Left lung (tissue), 10 donors: ENCODE measurements around the gene CAPNS2. TPM values are rescaled to one million over a fixed set of nuclear protein-coding genes. Genes with fewer than 3 reads are reported as not detected.

ENCODE experiments used
- ATAC-seq: fragments of 200-7000 bp; cut with Tn5 transposase; one replicate; pipeline ENCODE4 v1.9.1; 2020; ENCODE audit warnings: moderate library complexity
- DNase-seq, 4 donors: peaks; one replicate each; pipeline ENCODE4 v3.0.0-alpha.2; 2013 to 2020
- H3K27ac ChIP-seq, 2 donors: fragments of 200-600 bp; sonication (generic) in 1 of 2; one replicate each; pipeline versions ENCODE4 v1.5.0 to v1.8.0; 2020 to 2021
- H3K27me3 ChIP-seq, 2 donors: fragments of 200-600 bp; sonication (generic) in 1 of 2; one replicate each; pipeline versions ENCODE4 v1.5.0 to v1.8.0; 2020 to 2021
- H3K36me3 ChIP-seq, 2 donors: fragments of 200-600 bp; sonication (generic) in 1 of 2; one replicate each; pipeline versions ENCODE4 v1.5.0 to v1.8.0; 2020 to 2021
- H3K4me1 ChIP-seq, 2 donors: fragments of 200-600 bp; one replicate each; pipeline ENCODE4 v1.8.0; 2021
- H3K4me3 ChIP-seq, 2 donors: fragments of 200-600 bp; sonication (generic) in 1 of 2; one replicate each; pipeline versions ENCODE4 v1.5.0 to v1.8.0; 2020 to 2021; ENCODE audit warnings: mild to moderate bottlenecking in 1 of 2
- H3K9me3 ChIP-seq, 2 donors: fragments of 200-600 bp; sonication (generic) in 1 of 2; one replicate each; pipeline versions ENCODE4 v1.5.0 to v1.8.0; 2020 to 2021
- intact Hi-C, 2 donors: fragments of 100-400 bp; cut with DNase I; formaldehyde crosslinking; loops; one replicate each; pipeline versions ENCODE4 v1.11.2 to v1.14.2; 2022
- polyA plus RNA-seq, 6 donors: library from polyadenylated mRNA; unstranded; fragments of 120-200 nt; gene quantifications; one replicate each; pipeline ENCODE4 v1.2.1, GENCODE V29; 2013; ENCODE audit not compliant: insufficient read length in 6 of 6
- total RNA-seq, 2 donors: library from RNA; stranded (reverse); fragmentation: NEBNext Ultra II Directional; extraction: Animal tissue kit (Norgen Biotek cat#: 25700); gene quantifications; one replicate each; pipeline ENCODE4 v1.2.1, GENCODE V29; 2021
- TF ChIP-seq, protein P1 (sequence below), 2 donors: fragments of 200-600 bp; sonication (generic) in 1 of 2; IDR thresholded peaks; one replicate each; pipeline versions ENCODE4 v1.5.0 to v1.8.0; 2021; ENCODE audit warnings: antibody characterized with exemption in 2 of 2
- donor health status: DM: no; HTN: yes; CAD: no.
- donor health status: DM: no; HTN: no; CAD: no.

CAPNS2 gene
- total and polyA plus RNA-seq, 8 donors, result 0.24 to 1.2 (median 0.32) TPM; not detected in 1

DNA sequence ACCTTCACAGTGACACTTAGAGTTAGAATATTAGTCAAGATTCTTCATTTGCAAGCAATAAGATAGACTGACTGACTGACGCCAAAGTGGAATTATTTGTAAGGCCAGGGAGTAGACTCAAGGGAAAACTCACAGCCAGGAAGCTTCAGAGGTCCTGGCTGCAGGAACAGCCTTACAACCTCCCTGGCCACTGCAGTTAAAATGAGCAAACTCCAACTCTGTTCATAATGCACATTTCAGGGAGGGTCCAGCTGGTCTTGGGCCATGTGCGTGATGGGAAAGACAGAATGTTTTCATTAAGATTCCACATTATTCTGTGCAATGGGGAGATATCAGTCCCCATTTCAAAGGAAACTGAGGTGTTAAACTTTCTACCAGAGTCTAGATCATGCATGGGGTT, 9.9 kb downstream of the CAPNS2 start:
- Histone ChIP-seq H3K27me3 (no peaks in the 10 kb centered on the region), H3K4me3 (no peak overlapping the region), H3K4me1 (peaks cover 0 to 8% of the 10 kb centered on the region in 2 donors), H3K36me3 (peaks cover 0 to 26% of the 10 kb centered on the region in 2 donors), H3K27ac (no peak overlapping the region), H3K9me3 (no peaks in the 10 kb centered on the region)
- no peak for ATAC-seq
- DNase-seq, result no peak
- TF ChIP-seq, protein P1, sequence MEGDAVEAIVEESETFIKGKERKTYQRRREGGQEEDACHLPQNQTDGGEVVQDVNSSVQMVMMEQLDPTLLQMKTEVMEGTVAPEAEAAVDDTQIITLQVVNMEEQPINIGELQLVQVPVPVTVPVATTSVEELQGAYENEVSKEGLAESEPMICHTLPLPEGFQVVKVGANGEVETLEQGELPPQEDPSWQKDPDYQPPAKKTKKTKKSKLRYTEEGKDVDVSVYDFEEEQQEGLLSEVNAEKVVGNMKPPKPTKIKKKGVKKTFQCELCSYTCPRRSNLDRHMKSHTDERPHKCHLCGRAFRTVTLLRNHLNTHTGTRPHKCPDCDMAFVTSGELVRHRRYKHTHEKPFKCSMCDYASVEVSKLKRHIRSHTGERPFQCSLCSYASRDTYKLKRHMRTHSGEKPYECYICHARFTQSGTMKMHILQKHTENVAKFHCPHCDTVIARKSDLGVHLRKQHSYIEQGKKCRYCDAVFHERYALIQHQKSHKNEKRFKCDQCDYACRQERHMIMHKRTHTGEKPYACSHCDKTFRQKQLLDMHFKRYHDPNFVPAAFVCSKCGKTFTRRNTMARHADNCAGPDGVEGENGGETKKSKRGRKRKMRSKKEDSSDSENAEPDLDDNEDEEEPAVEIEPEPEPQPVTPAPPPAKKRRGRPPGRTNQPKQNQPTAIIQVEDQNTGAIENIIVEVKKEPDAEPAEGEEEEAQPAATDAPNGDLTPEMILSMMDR (IDR thresholded peaks at IDR 0.05), result no peak
- intact Hi-C loops, result no loop called here

DNA sequence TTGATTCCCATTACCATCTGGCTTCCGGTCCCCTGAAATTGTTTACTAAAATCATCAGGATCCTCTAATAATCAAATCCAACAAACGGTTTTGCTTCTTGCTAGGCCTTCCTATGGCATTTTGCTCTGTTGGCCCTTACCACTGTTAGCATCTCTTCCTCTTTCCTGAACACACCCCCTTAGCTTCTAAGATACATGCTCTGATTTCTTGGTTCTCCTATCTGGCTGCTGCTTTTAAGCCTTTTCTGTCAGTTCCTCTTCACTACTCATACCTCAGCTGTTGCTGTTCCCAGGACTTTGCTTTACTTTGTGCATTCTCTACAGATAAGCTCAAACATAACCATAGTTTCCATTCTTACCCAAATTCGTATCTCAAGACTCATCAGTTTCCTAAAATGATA, 11.4 kb downstream of the CAPNS2 start:
- Histone ChIP-seq H3K9me3 (no peaks in the 10 kb centered on the region), H3K27ac (no peak overlapping the region), H3K4me1 (peaks cover 0 to 8% of the 10 kb centered on the region in 2 donors), H3K36me3 (peaks cover 0 to 29% of the 10 kb centered on the region in 2 donors), H3K4me3 (no peak overlapping the region), H3K27me3 (no peaks in the 10 kb centered on the region)
- TF ChIP-seq, protein P1 (IDR thresholded peaks at IDR 0.05), result no peak
- intact Hi-C loops, result no loop called here
- DNase-seq (no peak), ATAC-seq (peak; percentile 47)

DNA sequence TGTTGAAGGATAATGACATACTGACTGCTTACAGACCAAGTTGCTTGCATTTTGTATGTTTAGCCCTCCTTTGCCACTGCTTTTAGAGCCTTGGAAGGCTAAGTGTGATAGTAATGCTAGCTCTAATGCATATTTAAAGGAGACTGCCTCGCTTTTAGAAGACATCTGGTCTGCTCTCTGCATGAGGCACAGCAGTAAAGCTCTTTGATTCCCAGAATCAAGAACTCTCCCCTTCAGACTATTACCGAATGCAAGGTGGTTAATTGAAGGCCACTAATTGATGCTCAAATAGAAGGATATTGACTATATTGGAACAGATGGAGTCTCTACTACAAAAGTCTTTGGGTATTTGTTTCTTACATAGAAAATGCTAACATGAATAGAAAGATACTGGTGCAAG, 19.1 kb downstream of the CAPNS2 start:
- intact Hi-C loops, result no loop called here
- no peak for ATAC-seq
- Histone ChIP-seq H3K27ac (no peak overlapping the region), H3K36me3 (peaks cover 0 to 24% of the 10 kb centered on the region in 2 donors), H3K4me3 (no peak overlapping the region), H3K4me1 (no peaks in the 10 kb centered on the region), H3K9me3 (no peaks in the 10 kb centered on the region), H3K27me3 (no peaks in the 10 kb centered on the region)
- TF ChIP-seq, protein P1 (IDR thresholded peaks at IDR 0.05), result no peak
- DNase-seq, result no peak

DNA sequence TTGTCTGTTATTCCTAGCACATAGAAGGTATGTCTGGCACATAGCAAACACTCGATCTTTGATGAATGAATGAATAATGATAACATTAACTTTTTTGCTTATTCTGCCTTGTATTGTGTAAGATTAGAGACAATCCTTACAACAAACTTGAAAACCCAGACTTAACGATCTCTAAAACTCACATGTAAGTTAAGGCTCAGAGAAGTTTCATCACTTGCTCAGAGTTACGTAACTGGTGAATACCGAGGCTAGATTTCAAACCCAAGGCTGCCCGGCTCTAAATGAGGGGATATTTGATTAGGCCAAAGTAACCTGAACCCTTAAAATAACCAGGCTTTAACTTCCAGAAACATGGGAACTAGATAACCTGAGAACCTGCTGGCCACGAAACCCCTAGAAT, 22.3 kb downstream of the CAPNS2 start:
- ATAC-seq (no peak), DNase-seq (no peak)
- Histone ChIP-seq H3K27me3 (no peaks in the 10 kb centered on the region), H3K9me3 (no peaks in the 10 kb centered on the region), H3K4me3 (no peak overlapping the region), H3K27ac (no peak overlapping the region), H3K36me3 (peaks cover 0 to 4% of the 10 kb centered on the region in 2 donors), H3K4me1 (no peaks in the 10 kb centered on the region)
- TF ChIP-seq, protein P1 (IDR thresholded peaks at IDR 0.05), result no peak
- intact Hi-C loops, result no loop called here

DNA sequence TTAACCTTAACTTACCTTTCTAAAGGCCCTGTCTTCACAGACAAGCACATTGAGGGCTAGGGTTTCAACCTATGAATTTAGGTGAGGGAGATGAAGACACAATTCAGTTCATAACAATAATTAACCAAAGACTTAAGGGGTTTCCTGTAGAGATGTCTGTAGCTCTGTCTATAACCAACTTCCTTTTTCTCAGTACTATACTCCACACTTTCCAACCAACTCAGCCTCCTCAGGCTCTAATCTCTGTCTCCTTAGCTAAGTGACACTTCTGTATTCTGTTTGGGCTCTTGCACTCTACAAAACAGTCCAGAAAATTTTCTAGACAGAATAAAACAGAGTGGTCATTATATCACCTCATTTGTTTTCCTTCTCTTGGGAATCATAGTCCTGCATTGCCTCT, 25.8 kb downstream of the CAPNS2 start:
- ATAC-seq (no peak), DNase-seq (no peak)
- no peaks in the 10 kb centered on the region for H3K4me1 ChIP-seq
- intact Hi-C loops, result no loop called here
- no peaks in the 10 kb centered on the region for H3K27me3 ChIP-seq
- H3K9me3 ChIP-seq, result no peaks in the 10 kb centered on the region
- no peak overlapping the region for H3K4me3 ChIP-seq
- TF ChIP-seq, protein P1 (IDR thresholded peaks at IDR 0.05), result no peak
- no peaks in the 10 kb centered on the region for H3K36me3 ChIP-seq
- no peak overlapping the region for H3K27ac ChIP-seq
